ENCODE measurements around the gene FMO1. TPM values are rescaled to one million over a fixed set of nuclear protein-coding genes. Genes with fewer than 3 reads are reported as not detected.
"Not testable (repeated sequence)": the region's sequence is repeated elsewhere in the genome, so short reads cannot be mapped to it uniquely, and the experiment has no call there.

FMO1 gene
- total RNA-seq, 1 donor from 2014 or later: not detected

- no peak for DNase-seq
Observed at GRCh38 chr1:171286032-171286705, 37.9 kb downstream of the FMO1 start.

GRCh38 chr1:171290621-171291020 is 42.3 kb downstream of the FMO1 start:
- no peak for DNase-seq

- DNase-seq: no peak
Observed at GRCh38 chr1:171292799-171293198, 44.5 kb downstream of the FMO1 start.

GRCh38 chr1:171295383-171295782 is 47.1 kb downstream of the FMO1 start:
- not testable (repeated sequence) for DNase-seq

GRCh38 chr1:171295821-171296220 is 47.5 kb downstream of the FMO1 start:
- no peak for DNase-seq

GRCh38 chr1:171296897-171297296 is 48.6 kb downstream of the FMO1 start:
- DNase-seq: no peak

- DNase-seq: no peak
Observed at GRCh38 chr1:171298696-171299095, 50.4 kb downstream of the FMO1 start.

GRCh38 chr1:171299342-171299741 is 51.0 kb downstream of the FMO1 start:
- DNase-seq: no peak

GRCh38 chr1:171300401-171300800 is 52.1 kb downstream of the FMO1 start:
- DNase-seq: no peak

GRCh38 chr1:171310661-171311087 is 62.4 kb downstream of the FMO1 start:
- no peak for DNase-seq

- no peak for DNase-seq
Observed at GRCh38 chr1:171311771-171312558, 63.7 kb downstream of the FMO1 start.

GRCh38 chr1:171313319-171313834 is 65.1 kb downstream of the FMO1 start:
- no peak for DNase-seq

- DNase-seq: peak; percentile 98
Observed at GRCh38 chr1:171313835-171314320, 65.6 kb downstream of the FMO1 start, which contains the start of gene FMO4. TSS of gene FMO4 (plus strand) at chr1:171314183. CDS start at chr1:171319826, 5,643 bp downstream.

- no peak for DNase-seq
Observed at GRCh38 chr1:171329251-171329650, 81.0 kb downstream of the FMO1 start.

GRCh38 chr1:171334024-171334640 is 85.8 kb downstream of the FMO1 start:
- DNase-seq: no peak

Other genes starting within 250 kb of the FMO1 start
- gene FMO3, start 157.6 kb upstream of the FMO1 start, total RNA-seq: 0.37 TPM in 1 of 2 replicates, not detected in the other
- gene FMO2, start 63.2 kb upstream of the FMO1 start, total RNA-seq: 0.05 TPM in 1 of 2 replicates, not detected in the other
- gene FMO4, start 65.7 kb downstream of the FMO1 start, total RNA-seq: 0.56 and 2.9 TPM in 2 replicates
- 58.0 and 84.7 TPM in 2 replicates for gene PRRC2C, start 237.0 kb downstream of the FMO1 start, total RNA-seq